Measurements from ENCODE around the gene TMEM235.

The TMEM235 gene

GRCh38 chr17:78273813-78274212, 42.4 kb downstream of the TMEM235 start:
- DNase-seq: no peak

DNA sequence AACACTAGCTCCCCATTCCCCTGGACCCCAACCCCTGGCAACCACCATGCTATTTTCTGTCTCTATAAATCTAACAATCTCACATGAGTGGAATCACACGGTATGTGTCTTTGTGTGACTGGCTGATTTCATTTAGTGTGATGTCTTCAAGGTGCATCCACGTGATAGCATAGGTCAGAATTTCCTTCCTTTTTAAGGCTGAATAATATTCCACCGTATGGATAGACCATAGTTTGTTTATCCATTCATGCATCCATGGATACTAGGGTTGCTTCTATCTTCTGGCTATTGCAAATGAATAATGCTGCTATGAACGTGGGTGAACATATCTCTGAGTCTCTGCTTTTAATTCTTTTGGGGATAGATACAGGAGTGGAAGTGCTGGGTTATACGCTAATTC, 43.9 kb downstream of the TMEM235 start:
- no peak for DNase-seq

DNA sequence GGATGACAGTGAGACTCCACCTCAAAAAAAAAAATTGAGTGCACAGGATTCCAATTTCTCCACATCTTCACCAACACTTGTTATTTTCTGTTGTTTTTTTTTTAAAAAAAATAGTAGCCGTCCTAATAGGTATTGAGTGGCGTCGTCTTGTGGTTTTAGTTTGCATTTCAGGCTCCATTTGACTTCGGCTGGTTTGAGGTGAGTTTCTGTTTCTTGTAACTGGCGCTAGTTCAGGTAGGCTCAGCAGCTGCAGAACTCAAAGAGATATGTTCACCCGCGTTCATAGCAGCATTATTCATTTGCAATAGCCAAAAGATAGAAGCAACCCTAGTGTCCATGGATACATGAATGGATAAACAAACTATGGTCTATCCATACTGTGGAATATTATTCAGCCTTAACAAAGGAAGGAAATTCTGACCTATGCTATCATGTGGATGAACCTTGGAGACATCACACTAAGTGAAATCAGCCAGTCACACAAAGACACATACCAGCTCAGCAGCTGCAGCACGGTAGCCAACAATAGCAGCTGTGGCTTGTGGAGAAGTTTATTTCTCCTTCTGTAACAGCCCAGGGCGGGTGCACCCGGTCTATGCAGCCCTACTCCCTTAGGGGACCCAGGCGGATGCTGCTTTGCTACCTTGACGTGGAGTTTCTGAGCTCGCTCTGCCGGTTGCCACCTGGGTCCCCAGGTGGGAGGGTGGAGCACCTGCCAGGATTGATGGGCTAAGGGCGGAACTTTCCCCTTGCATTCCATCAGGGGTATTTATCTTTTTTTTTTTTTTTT, 44.9 kb downstream of the TMEM235 start:
- DNase-seq: no peak

DNA sequence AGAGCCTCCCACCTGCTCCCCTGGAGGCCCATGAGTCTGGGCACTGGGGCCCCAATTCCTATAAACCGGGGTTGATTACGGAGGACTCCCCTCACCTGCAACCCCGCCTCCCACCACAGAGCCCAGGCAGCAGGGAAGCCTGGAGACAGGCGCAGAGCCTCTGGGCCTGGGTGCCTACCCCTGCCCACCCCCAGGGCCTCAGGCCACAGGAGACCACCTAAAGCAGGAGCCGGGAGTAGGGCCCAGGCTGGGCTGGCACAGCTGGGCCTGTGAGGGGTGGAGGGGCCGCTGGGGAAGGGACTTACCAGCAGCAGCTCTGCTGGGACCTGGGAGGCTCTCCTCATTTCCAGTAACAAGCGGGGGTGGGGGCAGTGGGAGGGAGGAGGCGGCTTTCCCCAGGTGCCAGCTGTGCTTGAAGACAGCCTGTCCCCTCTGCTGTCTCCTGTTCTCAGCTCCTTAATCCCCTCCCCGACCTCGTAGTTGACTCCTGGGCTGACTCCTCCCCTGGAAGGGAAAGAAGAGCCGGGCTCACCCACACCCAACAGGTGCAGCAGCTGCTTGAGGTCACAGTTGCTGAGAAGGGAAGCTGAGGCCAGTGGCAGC, 46.8 kb downstream of the TMEM235 start:
- no peak for DNase-seq

- DNase-seq: no peak
Measured at GRCh38 chr17:78279360-78279990, 48.0 kb downstream of the TMEM235 start.

DNA sequence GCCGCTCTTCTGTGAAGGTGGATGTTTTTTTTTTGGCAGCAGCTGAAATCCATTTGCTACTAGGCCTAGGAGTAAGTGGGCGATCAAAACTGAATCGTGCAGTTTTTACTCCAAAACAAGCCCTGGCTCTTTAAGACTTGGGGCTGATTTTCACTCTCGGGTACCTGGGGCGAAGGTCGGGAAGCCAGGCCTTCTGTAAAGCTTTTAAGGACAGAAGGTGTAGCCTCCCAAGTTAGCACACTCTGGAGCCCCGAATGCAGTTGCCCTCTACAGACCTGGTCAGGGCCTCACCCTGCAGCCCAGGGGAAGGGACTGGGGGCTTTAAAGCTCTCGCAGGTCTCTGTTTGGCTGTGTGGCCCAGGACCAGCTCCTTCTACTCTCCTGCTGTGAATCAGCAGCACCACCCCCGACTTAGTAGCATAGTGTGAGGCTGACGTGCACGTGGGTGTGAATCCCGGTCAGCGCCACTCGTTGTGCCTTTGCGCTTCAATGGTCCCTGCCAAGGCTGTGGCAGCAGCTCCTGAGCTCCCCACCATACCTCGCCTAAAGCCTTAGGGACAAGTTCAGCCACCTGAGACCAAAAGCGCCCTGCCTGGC, 49.9 kb downstream of the TMEM235 start:
- no peak for DNase-seq

- no peak for DNase-seq
Measured at GRCh38 chr17:78284146-78284545, 52.7 kb downstream of the TMEM235 start.

DNA sequence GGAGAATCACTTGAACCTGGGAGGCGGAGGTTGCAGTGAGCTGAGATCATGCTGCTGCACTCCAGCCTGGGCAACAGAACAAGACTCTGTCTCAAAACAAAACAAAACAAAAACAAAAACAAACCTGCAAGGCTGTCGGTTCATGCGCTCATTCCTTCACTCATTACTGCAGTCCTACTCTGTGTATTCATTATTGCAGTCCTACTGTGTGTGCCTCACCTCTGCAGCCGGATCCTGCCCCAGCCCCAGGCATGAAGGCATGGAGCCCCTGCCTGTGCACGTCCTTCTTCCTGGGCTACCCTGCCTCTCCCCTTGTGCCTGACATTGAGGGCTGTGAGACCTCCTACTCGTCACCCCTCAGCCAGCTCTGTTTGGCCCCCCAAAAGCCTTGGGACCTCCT, 57.6 kb downstream of the TMEM235 start:
- no peak for DNase-seq

DNA sequence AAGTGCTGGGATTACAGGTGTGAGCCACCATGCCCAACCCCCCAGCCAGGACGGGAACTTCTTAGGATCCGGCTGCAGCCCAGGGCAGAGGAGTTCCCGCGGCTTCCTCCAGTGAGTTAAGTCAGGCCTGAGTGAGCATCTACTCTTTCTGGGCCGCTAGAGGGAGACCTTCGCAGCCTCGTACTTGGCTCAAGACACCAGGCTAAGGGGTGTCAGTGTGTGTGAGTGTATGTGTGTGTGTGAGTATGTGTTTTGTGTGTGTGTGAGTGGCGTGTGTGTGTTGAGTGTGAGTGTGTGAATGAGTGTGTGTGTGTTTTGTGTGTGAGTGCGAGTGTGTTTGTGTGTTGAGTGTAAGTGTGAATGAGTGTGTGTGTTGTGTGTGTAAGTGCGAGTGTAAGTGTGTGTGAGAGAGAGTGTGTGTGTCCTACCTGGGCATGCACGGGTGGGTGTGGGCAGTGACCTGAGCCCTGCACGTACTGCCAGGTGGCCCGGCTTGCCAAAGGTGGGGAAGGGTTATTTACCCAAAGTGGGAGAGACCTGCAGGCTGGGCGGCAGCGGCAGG, 58.5 kb downstream of the TMEM235 start:
- DNase-seq: peak; percentile 77
